ENCODE data around the gene CHPF.

GRCh38 chr2:219542931-219543595, 546 bp downstream of the CHPF start:
- TF ChIP-seq POLR2AphosphoS5 (IDR thresholded peaks at IDR 0.05) = no peak
- TF ChIP-seq CTCF (IDR thresholded peaks at IDR 0.05) = no peak
- TF ChIP-seq POLR2A (IDR thresholded peaks at IDR 0.05) = no peak
- no peak for TF ChIP-seq EP300 (IDR thresholded peaks at IDR 0.05)

Measured in upper lobe of left lung (tissue), 4 donors.